ENCODE measurements around the gene FBXO46. TPM values are rescaled to one million over a fixed set of nuclear protein-coding genes. Genes with fewer than 3 reads are reported as not detected.
A peak's percentile ranks its signal among the peaks of the same experiment; 100 is the strongest.

Gene FBXO46
- total and polyA plus RNA-seq, 2 of the 13 experiments (the other 11 are each of a cell fraction or from before 2014, with no cell fraction given) = 6.2 to 6.4 TPM

GRCh38 chr19:45730368-45731288 lies at the start of gene FBXO46 (continued):
- TF ChIP-seq, protein P1, sequence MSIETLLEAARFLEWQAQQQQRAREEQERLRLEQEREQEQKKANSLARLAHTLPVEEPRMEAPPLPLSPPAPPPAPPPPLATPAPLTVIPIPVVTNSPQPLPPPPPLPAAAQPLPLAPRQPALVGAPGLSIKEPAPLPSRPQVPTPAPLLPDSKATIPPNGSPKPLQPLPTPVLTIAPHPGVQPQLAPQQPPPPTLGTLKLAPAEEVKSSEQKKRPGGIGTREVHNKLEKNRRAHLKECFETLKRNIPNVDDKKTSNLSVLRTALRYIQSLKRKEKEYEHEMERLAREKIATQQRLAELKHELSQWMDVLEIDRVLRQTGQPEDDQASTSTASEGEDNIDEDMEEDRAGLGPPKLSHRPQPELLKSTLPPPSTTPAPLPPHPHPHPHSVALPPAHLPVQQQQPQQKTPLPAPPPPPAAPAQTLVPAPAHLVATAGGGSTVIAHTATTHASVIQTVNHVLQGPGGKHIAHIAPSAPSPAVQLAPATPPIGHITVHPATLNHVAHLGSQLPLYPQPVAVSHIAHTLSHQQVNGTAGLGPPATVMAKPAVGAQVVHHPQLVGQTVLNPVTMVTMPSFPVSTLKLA (IDR thresholded peaks at IDR 0.05) = peak; percentile 18; the same call in 1 of the 2 replicates
- TF ChIP-seq, protein P2, sequence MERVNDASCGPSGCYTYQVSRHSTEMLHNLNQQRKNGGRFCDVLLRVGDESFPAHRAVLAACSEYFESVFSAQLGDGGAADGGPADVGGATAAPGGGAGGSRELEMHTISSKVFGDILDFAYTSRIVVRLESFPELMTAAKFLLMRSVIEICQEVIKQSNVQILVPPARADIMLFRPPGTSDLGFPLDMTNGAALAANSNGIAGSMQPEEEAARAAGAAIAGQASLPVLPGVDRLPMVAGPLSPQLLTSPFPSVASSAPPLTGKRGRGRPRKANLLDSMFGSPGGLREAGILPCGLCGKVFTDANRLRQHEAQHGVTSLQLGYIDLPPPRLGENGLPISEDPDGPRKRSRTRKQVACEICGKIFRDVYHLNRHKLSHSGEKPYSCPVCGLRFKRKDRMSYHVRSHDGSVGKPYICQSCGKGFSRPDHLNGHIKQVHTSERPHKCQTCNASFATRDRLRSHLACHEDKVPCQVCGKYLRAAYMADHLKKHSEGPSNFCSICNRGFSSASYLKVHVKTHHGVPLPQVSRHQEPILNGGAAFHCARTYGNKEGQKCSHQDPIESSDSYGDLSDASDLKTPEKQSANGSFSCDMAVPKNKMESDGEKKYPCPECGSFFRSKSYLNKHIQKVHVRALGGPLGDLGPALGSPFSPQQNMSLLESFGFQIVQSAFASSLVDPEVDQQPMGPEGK (CRISPR knock-in tag; IDR thresholded peaks at IDR 0.05) = peak; percentile 68
- TF ChIP-seq, protein P3, sequence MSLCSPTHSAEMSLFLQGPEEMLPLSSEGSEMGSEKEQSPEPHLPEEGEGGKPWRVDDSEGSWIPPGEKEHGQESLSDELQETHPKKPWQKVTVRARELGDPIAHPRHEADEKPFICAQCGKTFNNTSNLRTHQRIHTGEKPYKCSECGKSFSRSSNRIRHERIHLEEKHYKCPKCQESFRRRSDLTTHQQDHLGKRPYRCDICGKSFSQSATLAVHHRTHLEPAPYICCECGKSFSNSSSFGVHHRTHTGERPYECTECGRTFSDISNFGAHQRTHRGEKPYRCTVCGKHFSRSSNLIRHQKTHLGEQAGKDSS (CRISPR knock-in tag; IDR thresholded peaks at IDR 0.05; ENCODE audit: borderline replicate concordance, low read depth) = peak; percentile 39; the same call in 1 of the 2 replicates
- TF ChIP-seq ZBTB20 (CRISPR knock-in tag; IDR thresholded peaks at IDR 0.05; ENCODE audit: borderline replicate concordance, low read depth) (peak; percentile 8; the same call in 1 of the 2 replicates), ZBTB43 (CRISPR knock-in tag; conservative IDR thresholded peaks at IDR 0.05) (no peak), LCORL (IDR thresholded peaks at IDR 0.05) (no peak), LCORL (CRISPR knock-in tag; IDR thresholded peaks at IDR 0.05) (peak; percentile 45; the same call in 1 of the 2 replicates), ZFY (CRISPR knock-in tag; IDR thresholded peaks at IDR 0.05) (peak; percentile 53), ZNF343 (CRISPR knock-in tag; IDR thresholded peaks at IDR 0.05) (0 out of 2 replicates have a peak, but pooled peaks have one; percentile 5), ZFYVE20 (CRISPR knock-in tag; IDR thresholded peaks at IDR 0.05; ENCODE audit: borderline replicate concordance, low read depth) (no peak), RFX3 (CRISPR knock-in tag; IDR thresholded peaks at IDR 0.05) (no peak), ZNF710 (CRISPR knock-in tag; IDR thresholded peaks at IDR 0.05; ENCODE audit: borderline replicate concordance) (no peak; the same call in 1 of the 2 replicates), THRA (CRISPR knock-in tag; IDR thresholded peaks at IDR 0.05; ENCODE audit: borderline replicate concordance) (peak; percentile 32; the same call in 1 of the 2 replicates), ETV5 (CRISPR knock-in tag; IDR thresholded peaks at IDR 0.05; ENCODE audit: borderline replicate concordance) (peak; percentile 51; the same call in 1 of the 2 replicates), ZZZ3 (CRISPR knock-in tag; IDR thresholded peaks at IDR 0.05; ENCODE audit: borderline replicate concordance) (0 out of 2 replicates have a peak, but pooled peaks have one; percentile 46)
